ENCODE results near the gene ARHGEF2.

The ARHGEF2 gene

GRCh38 chr1:155968670-155969069 lies 9.7 kb downstream of the ARHGEF2 start:
- TF ChIP-seq CTCF (IDR thresholded peaks at IDR 0.05; ENCODE audit: borderline replicate concordance, insufficient read depth, low read depth, low read length), result no peak
- no peak overlapping the region for H3K4me3 ChIP-seq (ENCODE audit: low read depth, low read length)

- H3K4me3 ChIP-seq (ENCODE audit: low read depth, low read length), result no peak overlapping the region
- TF ChIP-seq CTCF (IDR thresholded peaks at IDR 0.05; ENCODE audit: borderline replicate concordance, insufficient read depth, low read depth, low read length), result no peak
Measured at GRCh38 chr1:155968051-155968400, 10.3 kb downstream of the ARHGEF2 start.

GRCh38 chr1:155967341-155968050 lies 10.9 kb downstream of the ARHGEF2 start:
- H3K4me3 ChIP-seq (ENCODE audit: low read depth, low read length), result no peak overlapping the region
- no peak for TF ChIP-seq CTCF (IDR thresholded peaks at IDR 0.05; ENCODE audit: borderline replicate concordance, insufficient read depth, low read depth, low read length)

GRCh38 chr1:155966750-155967149 lies 11.6 kb downstream of the ARHGEF2 start:
- H3K4me3 ChIP-seq (ENCODE audit: low read depth, low read length), result no peak overlapping the region
- no peak for TF ChIP-seq CTCF (IDR thresholded peaks at IDR 0.05; ENCODE audit: borderline replicate concordance, insufficient read depth, low read depth, low read length)

- H3K4me3 ChIP-seq (ENCODE audit: low read depth, low read length), result no peak overlapping the region
- TF ChIP-seq CTCF (IDR thresholded peaks at IDR 0.05; ENCODE audit: borderline replicate concordance, insufficient read depth, low read depth, low read length), result no peak
Measured at GRCh38 chr1:155966135-155966534, 12.2 kb downstream of the ARHGEF2 start.

GRCh38 chr1:155964193-155964592 lies 14.2 kb downstream of the ARHGEF2 start:
- TF ChIP-seq CTCF (IDR thresholded peaks at IDR 0.05; ENCODE audit: borderline replicate concordance, insufficient read depth, low read depth, low read length), result no peak
- no peak overlapping the region for H3K4me3 ChIP-seq (ENCODE audit: low read depth, low read length)

GRCh38 chr1:155962599-155963211 lies 15.6 kb downstream of the ARHGEF2 start:
- no peak for TF ChIP-seq CTCF (IDR thresholded peaks at IDR 0.05; ENCODE audit: borderline replicate concordance, insufficient read depth, low read depth, low read length)
- no peak overlapping the region for H3K4me3 ChIP-seq (ENCODE audit: low read depth, low read length)
